A673 (cell line): Measurements from ENCODE around the gene EFS.
"Not testable (repeated sequence)": the region's sequence is repeated elsewhere in the genome, so short reads cannot be mapped to it uniquely, and the experiment has no call there.

Source experiments
- CTCF ChIP-seq: fragments of 300-800, 200-600 bp; sonication (generic); conservative IDR thresholded peaks from 2 replicates; pipeline ENCODE4 v1.5.1; 2017; ENCODE audit warnings: low read depth, mild to moderate bottlenecking, antibody characterized with exemption, low read length, moderate library complexity, mixed read lengths
- EZH2 ChIP-seq: fragments of 200-600 bp; sonication (generic); IDR thresholded peaks from 2 replicates; pipeline ENCODE4 v1.6.1; 2017; ENCODE audit warnings: borderline replicate concordance, low read depth, mild to moderate bottlenecking, mixed read lengths, antibody characterized with exemption, low read length; ENCODE audit not compliant: poor library complexity, severe bottlenecking

GRCh38 chr14:23325746-23326145 is 39.2 kb downstream of the EFS start:
- TF ChIP-seq CTCF, EZH2: not testable (repeated sequence)
